ENCODE results near the gene RSPH6A. TPM values are rescaled to one million over a fixed set of nuclear protein-coding genes. Genes with fewer than 3 reads are reported as not detected.

Gene RSPH6A
- total and polyA plus RNA-seq, 10 of the 15 experiments (the other 5 are each of a cell fraction or from before 2014, with no cell fraction given), result 0.03 to 0.41 (median 0.22) TPM; not detected in 4

- no TSS peak for BruUV-seq (replicated peaks)
- H3K4me2 ChIP-seq (ENCODE audit: control insufficient read depth, insufficient read depth), result peak overlapping the region; percentile 77
- TF ChIP-seq NFIC (IDR thresholded peaks at IDR 0.05; ENCODE audit: low read depth, low read length), result no peak
- TF ChIP-seq RELA (IDR thresholded peaks at IDR 0.05; ENCODE audit: borderline replicate concordance, partially characterized antibody), result no peak
- TF ChIP-seq YY1 (IDR thresholded peaks at IDR 0.05; ENCODE audit: low read depth, low read length), result peak; percentile 84
- TF ChIP-seq EZH2 (IDR thresholded peaks at IDR 0.05; ENCODE audit: borderline replicate concordance, control insufficient read depth, low read depth, low read length), result no peak
- no peak for TF ChIP-seq ZSCAN29 (IDR thresholded peaks at IDR 0.05)
- TF ChIP-seq NKRF (conservative IDR thresholded peaks at IDR 0.05), result 0 out of 2 replicates have a peak, but pooled peaks have one; percentile 8
- TF ChIP-seq BACH1 (IDR thresholded peaks at IDR 0.05; ENCODE audit: borderline replicate concordance), result peak; percentile 6; the same call in 1 of the 2 replicates
- FAIRE-seq, result peak; percentile 52
- in situ Hi-C loops (cut with MboI), result no loop called here
- intact Hi-C loops (cut with micrococcal nuclease; ENCODE audit: unreplicated experiment), result loop anchor here (2.0 to 5.0 kb wide), 3 partner anchors 24 to 76 kb away; partner anchors contain the start of genes DMWD, FBXO46, MEIOSIN and QPCTL
- peak overlapping the region; percentile 80 for H3K27ac ChIP-seq (ENCODE audit: control insufficient read depth, insufficient read depth)
- DNase-seq (ENCODE audit: low read depth, low spot score), result no peak
- peak; percentile 6 for ATAC-seq
- WGBS (ENCODE audit: insufficient coverage, insufficient replicate concordance, low lambda C conversion rate, missing lambda C conversion rate), result 8% methylated on average over 10 of the region's 33 CpGs
- H3K4me1 ChIP-seq (ENCODE audit: control insufficient read depth, insufficient read depth, low read length), result peaks cover 4% of the 10 kb centered on the region
- POLR2A ChIA-PET, result interaction anchor here (0.6 to 3.3 kb wide), 21 partner anchors 10 to 708 kb away, joined by 3 to 28 read pairs (median 5); partner anchors contain the start of genes CCDC61, DMWD, FBXO46 and IRF2BP1
- SMC1A ChIA-PET (ENCODE audit: uncharacterized antibody, unreplicated experiment), result interaction anchor here (1.2 to 3.2 kb wide), 7 partner anchors 10 to 114 kb away, joined by 3 to 17 read pairs (median 7); partner anchors contain the start of genes DMWD, FBXO46 and SYMPK
- H3K9me3 ChIP-seq (replicated peaks; ENCODE audit: control insufficient read depth, insufficient read depth, low read length), result no peaks in the 10 kb centered on the region
- RAD21 ChIA-PET (ENCODE audit: unreplicated experiment), result interaction anchor here (1.0 to 3.6 kb wide), 18 partner anchors 23 to 364 kb away, joined by 3 to 63 read pairs (median 8); partner anchors contain the start of genes DMWD, FBXO46, FOXA3 and IRF2BP1
- peak overlapping the region; percentile 98 for H3K4me3 ChIP-seq
- CTCF ChIA-PET, result interaction anchor here (0.5 to 4.5 kb wide), 22 partner anchors 8 to 283 kb away, joined by 3 to 110 read pairs (median 7); partner anchors contain the start of genes DMWD, FBXO46, QPCTL and SNRPD2
- H3K9ac ChIP-seq (ENCODE audit: control insufficient read depth, insufficient read depth, low read length), result peak overlapping the region; percentile 75
- no peaks in the 10 kb centered on the region; the same call in 1 of the 2 replicates for H3K79me2 ChIP-seq (ENCODE audit: control insufficient read depth, insufficient read depth, low read length)
- H3K36me3 ChIP-seq (ENCODE audit: control insufficient read depth in 2 of 2, insufficient read depth in 2 of 2, low read length in 1 of 2), result no peaks in the 10 kb centered on the region
- peak overlapping the region; percentile 86 for H2AFZ ChIP-seq (ENCODE audit: control insufficient read depth, low read depth, low read length)
- no peaks in the 10 kb centered on the region for H3K27me3 ChIP-seq (replicated peaks in 1 of 2; ENCODE audit: control insufficient read depth in 2 of 2, insufficient read depth in 2 of 2, low read length in 1 of 2)
- no peaks in the 10 kb centered on the region for H4K20me1 ChIP-seq (ENCODE audit: control insufficient read depth, insufficient read depth)
These were observed 46.5 kb downstream of the RSPH6A start for GRCh38 chr19:45768655-45768983.
